ENCODE results near the gene GNB1. TPM values are rescaled to one million over a fixed set of nuclear protein-coding genes. Genes with fewer than 3 reads are reported as not detected.
"Not testable (repeated sequence)": the region's sequence is repeated elsewhere in the genome, so short reads cannot be mapped to it uniquely, and the experiment has no call there.

GNB1 gene
- total RNA-seq, 1 experiment from 2014 or later, result 93.7 TPM

DNA sequence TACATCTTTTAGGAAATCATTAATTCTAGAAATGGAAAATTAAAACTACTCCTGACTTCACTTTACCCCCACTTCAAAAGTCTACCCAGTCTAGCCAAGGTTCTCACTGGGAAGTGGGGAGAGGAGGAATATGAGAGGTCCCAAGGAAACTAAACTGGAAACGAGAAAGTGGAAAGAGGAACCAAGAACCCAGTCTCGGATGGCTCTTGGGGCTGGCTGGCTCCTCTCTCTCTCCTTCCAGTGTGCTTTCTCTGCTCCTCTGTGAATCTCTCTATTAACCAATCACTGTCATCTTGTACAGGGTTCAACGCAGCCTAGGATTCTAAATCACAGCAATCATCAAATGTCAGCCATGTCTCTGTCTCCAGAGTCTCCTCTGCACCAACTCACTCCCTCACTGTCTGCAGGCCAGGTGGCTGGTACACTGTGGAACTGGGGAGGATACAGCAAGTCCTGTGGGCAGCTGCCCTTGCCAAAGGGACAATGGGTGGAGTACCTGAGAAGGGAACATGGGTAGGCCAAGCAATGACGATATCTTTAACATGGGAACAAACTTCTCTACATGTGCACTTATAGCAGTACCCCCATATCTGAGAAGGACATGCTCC lies 33.7 kb downstream of the GNB1 start:
- H3K9me2 ChIP-seq (replicated peaks; ENCODE audit: insufficient read depth, low read length), result no peaks in the 10 kb centered on the region
- H3K27ac ChIP-seq (ENCODE audit: low read length), result peak overlapping the region; percentile 73
- H3K4me2 ChIP-seq (ENCODE audit: low read depth, low read length, poor library complexity, severe bottlenecking), result peak overlapping the region; percentile 25
- no peaks in the 10 kb centered on the region for H3K27me3 ChIP-seq (ENCODE audit: low read length)
- no peak overlapping the region for H3K4me3 ChIP-seq (ENCODE audit: low read length)
- no peak overlapping the region; the same call in 1 of the 2 replicates for H3K9ac ChIP-seq (ENCODE audit: low read length)
- peak; percentile 53 for DNase-seq
- peaks cover 8% of the 10 kb centered on the region; the same call in 1 of the 2 replicates for H3K36me3 ChIP-seq (ENCODE audit: insufficient read depth, low read length)
- H3K79me2 ChIP-seq (ENCODE audit: low read length), result peaks cover 100% of the 10 kb centered on the region
- peaks cover 84% of the 10 kb centered on the region for H4K20me1 ChIP-seq (ENCODE audit: insufficient read depth, low read depth, low read length)
- H3K9me3 ChIP-seq (ENCODE audit: low read length), result no peaks in the 10 kb centered on the region
- H3K4me1 ChIP-seq (ENCODE audit: low read length), result peaks cover 69% of the 10 kb centered on the region
- H2AFZ ChIP-seq (ENCODE audit: low read length), result no peak overlapping the region

- not testable (repeated sequence) for H2AFZ ChIP-seq (ENCODE audit: low read length); H3K9ac ChIP-seq (ENCODE audit: low read length); H3K27me3 ChIP-seq (ENCODE audit: low read length); H3K9me3 ChIP-seq (ENCODE audit: low read length); H3K4me3 ChIP-seq (ENCODE audit: low read length); H3K9me2 ChIP-seq (replicated peaks; ENCODE audit: insufficient read depth, low read length); H3K36me3 ChIP-seq (ENCODE audit: insufficient read depth, low read length); H3K4me2 ChIP-seq (ENCODE audit: low read depth, low read length, poor library complexity, severe bottlenecking); DNase-seq
- H3K79me2 ChIP-seq (ENCODE audit: low read length), result peaks cover 97% of the 10 kb centered on the region
- peak overlapping the region; percentile 73 for H3K27ac ChIP-seq (ENCODE audit: low read length)
- H4K20me1 ChIP-seq (ENCODE audit: insufficient read depth, low read depth, low read length), result peaks cover 75% of the 10 kb centered on the region
- H3K4me1 ChIP-seq (ENCODE audit: low read length), result peaks cover 61% of the 10 kb centered on the region
Measured at GRCh38 chr1:1856161-1856560, 34.7 kb downstream of the GNB1 start.

- H3K9ac ChIP-seq (ENCODE audit: low read length), result no peak overlapping the region
- no peak overlapping the region for H3K4me3 ChIP-seq (ENCODE audit: low read length)
- H3K27me3 ChIP-seq (ENCODE audit: low read length), result no peaks in the 10 kb centered on the region
- H3K9me2 ChIP-seq (replicated peaks; ENCODE audit: insufficient read depth, low read length), result no peaks in the 10 kb centered on the region
- H3K9me3 ChIP-seq (ENCODE audit: low read length), result no peaks in the 10 kb centered on the region
- H3K36me3 ChIP-seq (ENCODE audit: insufficient read depth, low read length), result peaks cover 8% of the 10 kb centered on the region; the same call in 1 of the 2 replicates
- peaks cover 52% of the 10 kb centered on the region for H4K20me1 ChIP-seq (ENCODE audit: insufficient read depth, low read depth, low read length)
- no peak overlapping the region for H2AFZ ChIP-seq (ENCODE audit: low read length)
- H3K27ac ChIP-seq (ENCODE audit: low read length), result peak overlapping the region; percentile 9; the same call in 1 of the 2 replicates
- H3K4me2 ChIP-seq (ENCODE audit: low read depth, low read length, poor library complexity, severe bottlenecking), result no peak overlapping the region
- peaks cover 59% of the 10 kb centered on the region for H3K4me1 ChIP-seq (ENCODE audit: low read length)
- no peak for DNase-seq
- H3K79me2 ChIP-seq (ENCODE audit: low read length), result peaks cover 96% of the 10 kb centered on the region
Measured at GRCh38 chr1:1853593-1854257, 37.2 kb downstream of the GNB1 start.

GRCh38 chr1:1852619-1853414 lies 38.1 kb downstream of the GNB1 start:
- Histone ChIP-seq H3K4me1 (ENCODE audit: low read length) (peaks cover 59% of the 10 kb centered on the region), H2AFZ (ENCODE audit: low read length) (no peak overlapping the region), H3K4me3 (ENCODE audit: low read length) (no peak overlapping the region), H4K20me1 (ENCODE audit: insufficient read depth, low read depth, low read length) (peaks cover 43% of the 10 kb centered on the region), H3K9me3 (ENCODE audit: low read length) (no peaks in the 10 kb centered on the region), H3K27me3 (ENCODE audit: low read length) (no peaks in the 10 kb centered on the region), H3K4me2 (ENCODE audit: low read depth, low read length, poor library complexity, severe bottlenecking) (no peak overlapping the region), H3K36me3 (ENCODE audit: insufficient read depth, low read length) (peaks cover 8% of the 10 kb centered on the region; the same call in 1 of the 2 replicates), H3K27ac (ENCODE audit: low read length) (no peak overlapping the region), H3K79me2 (ENCODE audit: low read length) (peaks cover 96% of the 10 kb centered on the region), H3K9me2 (replicated peaks; ENCODE audit: insufficient read depth, low read length) (no peaks in the 10 kb centered on the region), H3K9ac (ENCODE audit: low read length) (no peak overlapping the region)
- no peak for DNase-seq

GRCh38 chr1:1847890-1848289 lies 43.0 kb downstream of the GNB1 start:
- Histone ChIP-seq H3K27me3 (ENCODE audit: low read length) (no peaks in the 10 kb centered on the region), H4K20me1 (ENCODE audit: insufficient read depth, low read depth, low read length) (peaks cover 12% of the 10 kb centered on the region), H3K27ac (ENCODE audit: low read length) (peak overlapping the region; percentile 87), H3K36me3 (ENCODE audit: insufficient read depth, low read length) (peaks cover 5% of the 10 kb centered on the region; the same call in 1 of the 2 replicates), H2AFZ (ENCODE audit: low read length) (no peak overlapping the region), H3K4me3 (ENCODE audit: low read length) (no peak overlapping the region), H3K79me2 (ENCODE audit: low read length) (peaks cover 85% of the 10 kb centered on the region), H3K4me1 (ENCODE audit: low read length) (peaks cover 84% of the 10 kb centered on the region), H3K4me2 (ENCODE audit: low read depth, low read length, poor library complexity, severe bottlenecking) (no peak overlapping the region), H3K9me3 (ENCODE audit: low read length) (no peaks in the 10 kb centered on the region), H3K9me2 (replicated peaks; ENCODE audit: insufficient read depth, low read length) (no peaks in the 10 kb centered on the region), H3K9ac (ENCODE audit: low read length) (no peak overlapping the region)
- DNase-seq, result no peak

- no peak overlapping the region for H2AFZ ChIP-seq (ENCODE audit: low read length)
- peaks cover 7% of the 10 kb centered on the region for H4K20me1 ChIP-seq (ENCODE audit: insufficient read depth, low read depth, low read length)
- H3K4me3 ChIP-seq (ENCODE audit: low read length), result no peak overlapping the region
- DNase-seq, result no peak
- H3K79me2 ChIP-seq (ENCODE audit: low read length), result peaks cover 83% of the 10 kb centered on the region
- no peaks in the 10 kb centered on the region for H3K9me2 ChIP-seq (replicated peaks; ENCODE audit: insufficient read depth, low read length)
- H3K9ac ChIP-seq (ENCODE audit: low read length), result peak overlapping the region; percentile 5
- peak overlapping the region; percentile 87 for H3K27ac ChIP-seq (ENCODE audit: low read length)
- H3K36me3 ChIP-seq (ENCODE audit: insufficient read depth, low read length), result peaks cover under 1% of the 10 kb centered on the region; the same call in 1 of the 2 replicates
- no peaks in the 10 kb centered on the region for H3K27me3 ChIP-seq (ENCODE audit: low read length)
- H3K4me1 ChIP-seq (ENCODE audit: low read length), result peaks cover 85% of the 10 kb centered on the region
- no peaks in the 10 kb centered on the region for H3K9me3 ChIP-seq (ENCODE audit: low read length)
- no peak overlapping the region for H3K4me2 ChIP-seq (ENCODE audit: low read depth, low read length, poor library complexity, severe bottlenecking)
Measured at GRCh38 chr1:1847061-1847850, 43.6 kb downstream of the GNB1 start.

DNA sequence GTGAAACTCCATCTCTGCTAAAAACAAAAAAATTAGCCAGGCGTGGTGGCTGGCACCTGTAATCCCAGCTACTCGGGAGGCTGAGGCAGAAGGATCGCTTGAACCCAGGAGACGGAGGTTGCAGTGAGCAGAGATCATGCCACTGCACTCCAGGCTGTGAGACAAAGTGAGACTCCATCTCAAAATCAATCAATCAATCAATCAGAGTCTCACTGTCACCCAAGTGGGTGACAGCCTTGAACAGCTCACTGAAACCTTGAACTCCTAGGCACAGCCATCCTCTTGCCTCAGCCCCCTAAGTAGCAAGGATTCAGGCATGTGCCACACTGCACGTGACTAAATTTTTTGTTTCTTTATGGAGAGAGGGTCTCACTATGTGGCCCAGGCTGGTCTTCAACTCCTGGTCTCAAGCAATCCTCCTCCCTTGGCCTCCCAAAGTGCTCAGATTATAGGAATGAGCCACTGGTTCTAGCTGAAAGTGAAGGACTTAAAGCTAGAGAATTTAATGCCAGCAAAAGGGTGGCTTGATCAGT lies 44.4 kb downstream of the GNB1 start:
- DNase-seq, result no peak
- H3K4me1 ChIP-seq (ENCODE audit: low read length), result peaks cover 91% of the 10 kb centered on the region
- H3K4me3 ChIP-seq (ENCODE audit: low read length), result no peak overlapping the region
- no peak overlapping the region for H2AFZ ChIP-seq (ENCODE audit: low read length)
- peak overlapping the region; percentile 5; the same call in 1 of the 2 replicates for H3K9ac ChIP-seq (ENCODE audit: low read length)
- no peaks in the 10 kb centered on the region for H3K9me2 ChIP-seq (replicated peaks; ENCODE audit: insufficient read depth, low read length)
- no peaks in the 10 kb centered on the region for H3K36me3 ChIP-seq (ENCODE audit: insufficient read depth, low read length)
- no peak overlapping the region for H3K4me2 ChIP-seq (ENCODE audit: low read depth, low read length, poor library complexity, severe bottlenecking)
- H3K79me2 ChIP-seq (ENCODE audit: low read length), result peaks cover 83% of the 10 kb centered on the region
- H3K27ac ChIP-seq (ENCODE audit: low read length), result peak overlapping the region; percentile 87
- H3K27me3 ChIP-seq (ENCODE audit: low read length), result no peaks in the 10 kb centered on the region
- peaks cover 7% of the 10 kb centered on the region for H4K20me1 ChIP-seq (ENCODE audit: insufficient read depth, low read depth, low read length)
- H3K9me3 ChIP-seq (ENCODE audit: low read length), result no peaks in the 10 kb centered on the region
